ENCODE data around the gene TMEM240. TPM values are rescaled to one million over a fixed set of nuclear protein-coding genes. Genes with fewer than 3 reads are reported as not detected.
"Not testable (repeated sequence)": the region's sequence is repeated elsewhere in the genome, so short reads cannot be mapped to it uniquely, and the experiment has no call there.

TMEM240 gene
- total RNA-seq, 2 experiments from 2014 or later = 0.75 to 1.5 TPM

DNA sequence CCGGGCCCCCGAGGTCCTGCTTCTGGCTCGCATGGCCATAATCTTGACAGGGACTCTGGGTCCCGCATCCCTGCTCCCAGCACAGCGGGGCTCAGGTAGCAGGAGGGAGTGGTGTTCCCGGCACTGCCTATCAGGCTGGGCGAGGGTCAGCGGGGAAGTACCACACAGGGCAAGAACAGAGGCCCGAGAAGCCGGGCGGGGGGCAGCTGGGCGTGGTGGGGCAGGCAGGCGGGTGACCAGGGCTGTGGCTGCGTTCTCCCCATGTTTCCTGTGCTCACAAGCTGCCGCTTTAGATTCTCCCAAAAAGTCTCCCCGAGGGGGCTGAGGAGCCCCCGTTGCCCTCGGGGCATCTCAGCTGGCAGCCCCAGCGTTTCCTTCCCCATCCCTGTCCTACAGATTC is 50.6 kb downstream of the TMEM240 start:
- ChIA-PET POLR2A (no interaction called here), CTCF (no interaction called here)
- intact Hi-C loops (cut with DNase I, micrococcal nuclease) = no loop called here
- Histone ChIP-seq H3K9me3 (ENCODE audit: control insufficient read depth in 1 of 2, insufficient read depth in 1 of 2, low read length in 2 of 2) (peaks cover 14 to 36% of the 10 kb centered on the region in 2 experiments), H3K36me3 (ENCODE audit: insufficient read depth, low read length) (peaks cover 48% of the 10 kb centered on the region), H3K27ac (ENCODE audit: low read depth in 1 of 2, low read length in 2 of 2) (no peak overlapping the region), H3K4me3 (ENCODE audit: low read length) (no peak overlapping the region), H3K27me3 (ENCODE audit: control insufficient read depth in 1 of 2, insufficient read depth in 2 of 2, low read length in 2 of 2) (no peaks in the 10 kb centered on the region), H3K4me1 (ENCODE audit: insufficient read depth, low read length) (no peaks in the 10 kb centered on the region)
- no peak overlapping the region for H3K4me3 Mint-ChIP-seq
- TF ChIP-seq, protein P1, sequence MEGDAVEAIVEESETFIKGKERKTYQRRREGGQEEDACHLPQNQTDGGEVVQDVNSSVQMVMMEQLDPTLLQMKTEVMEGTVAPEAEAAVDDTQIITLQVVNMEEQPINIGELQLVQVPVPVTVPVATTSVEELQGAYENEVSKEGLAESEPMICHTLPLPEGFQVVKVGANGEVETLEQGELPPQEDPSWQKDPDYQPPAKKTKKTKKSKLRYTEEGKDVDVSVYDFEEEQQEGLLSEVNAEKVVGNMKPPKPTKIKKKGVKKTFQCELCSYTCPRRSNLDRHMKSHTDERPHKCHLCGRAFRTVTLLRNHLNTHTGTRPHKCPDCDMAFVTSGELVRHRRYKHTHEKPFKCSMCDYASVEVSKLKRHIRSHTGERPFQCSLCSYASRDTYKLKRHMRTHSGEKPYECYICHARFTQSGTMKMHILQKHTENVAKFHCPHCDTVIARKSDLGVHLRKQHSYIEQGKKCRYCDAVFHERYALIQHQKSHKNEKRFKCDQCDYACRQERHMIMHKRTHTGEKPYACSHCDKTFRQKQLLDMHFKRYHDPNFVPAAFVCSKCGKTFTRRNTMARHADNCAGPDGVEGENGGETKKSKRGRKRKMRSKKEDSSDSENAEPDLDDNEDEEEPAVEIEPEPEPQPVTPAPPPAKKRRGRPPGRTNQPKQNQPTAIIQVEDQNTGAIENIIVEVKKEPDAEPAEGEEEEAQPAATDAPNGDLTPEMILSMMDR (IDR thresholded peaks at IDR 0.05) = no peak
- no peaks in the 10 kb centered on the region for H3K4me1 Mint-ChIP-seq (ENCODE audit: low read depth)
- H3K27ac Mint-ChIP-seq = no peak overlapping the region
- H3K27me3 Mint-ChIP-seq = no peaks in the 10 kb centered on the region
- peaks cover 63% of the 10 kb centered on the region for H3K36me3 Mint-ChIP-seq (ENCODE audit: low read depth)
- ATAC-seq (ENCODE audit: poor library complexity) (no peak), DNase-seq (no peak)
- peaks cover 2% of the 10 kb centered on the region for H3K9me3 Mint-ChIP-seq

DNA sequence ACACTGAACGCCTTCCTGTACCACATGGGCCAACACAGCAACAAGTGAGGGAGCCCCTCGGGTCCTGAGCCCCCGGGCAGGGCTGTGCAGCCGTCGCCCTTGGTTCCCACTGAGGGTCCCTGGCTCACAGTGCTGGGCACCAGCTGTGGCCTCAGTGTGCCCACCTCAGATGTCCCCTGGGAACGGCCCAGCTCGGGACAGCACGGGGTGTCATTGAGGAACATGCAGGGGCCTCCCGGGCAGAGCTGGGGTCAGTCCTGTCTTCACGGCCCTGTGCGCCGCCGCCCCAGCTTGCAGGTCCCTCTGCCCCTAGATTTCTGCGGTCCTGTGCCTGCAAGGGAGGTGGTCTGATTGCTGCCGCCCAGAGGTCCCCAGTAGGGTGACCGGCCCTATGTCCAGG is 51.2 kb downstream of the TMEM240 start:
- TF ChIP-seq, protein P1 (IDR thresholded peaks at IDR 0.05) = no peak
- no peak overlapping the region for H3K4me3 Mint-ChIP-seq
- H3K27ac Mint-ChIP-seq = no peak overlapping the region
- no peak for DNase-seq
- Histone ChIP-seq H3K36me3 (ENCODE audit: insufficient read depth, low read length) (peaks cover 48% of the 10 kb centered on the region), H3K9me3 (ENCODE audit: control insufficient read depth in 1 of 2, insufficient read depth in 1 of 2, low read length in 2 of 2) (peaks cover 14 to 36% of the 10 kb centered on the region in 2 experiments), H3K27me3 (ENCODE audit: control insufficient read depth in 1 of 2, insufficient read depth in 2 of 2, low read length in 2 of 2) (no peaks in the 10 kb centered on the region), H3K4me3 (ENCODE audit: low read length) (no peak overlapping the region), H3K27ac (ENCODE audit: low read depth in 1 of 2, low read length in 2 of 2) (no peak overlapping the region), H3K4me1 (ENCODE audit: insufficient read depth, low read length) (no peaks in the 10 kb centered on the region)
- ChIA-PET CTCF (no interaction called here), POLR2A (no interaction called here)
- H3K9me3 Mint-ChIP-seq = peaks cover 2% of the 10 kb centered on the region
- intact Hi-C loops (cut with DNase I, micrococcal nuclease) = no loop called here
- peaks cover 62% of the 10 kb centered on the region for H3K36me3 Mint-ChIP-seq (ENCODE audit: low read depth)
- no peaks in the 10 kb centered on the region for H3K27me3 Mint-ChIP-seq
- no peaks in the 10 kb centered on the region for H3K4me1 Mint-ChIP-seq (ENCODE audit: low read depth)
- no peak for ATAC-seq (ENCODE audit: poor library complexity)

DNA sequence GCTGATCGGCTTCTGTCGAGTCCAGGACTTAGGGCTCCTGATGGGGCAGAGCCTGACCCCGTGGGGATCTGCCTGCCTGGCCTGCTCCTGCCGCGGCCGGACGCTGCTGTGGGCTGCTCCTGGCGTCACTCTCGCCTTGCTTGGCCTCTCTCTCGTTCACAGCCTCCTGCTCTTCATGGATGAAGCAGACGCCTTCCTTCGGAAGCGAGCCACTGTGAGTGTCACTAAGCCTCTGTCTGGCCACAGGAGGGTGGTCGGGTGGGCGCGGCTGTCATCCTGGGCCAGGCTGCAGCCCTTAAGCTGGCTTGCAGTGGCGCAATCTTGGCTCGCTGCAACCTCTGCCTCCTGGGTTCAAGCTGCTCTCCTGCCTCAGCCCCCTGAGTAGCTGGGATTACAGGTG is 52.7 kb downstream of the TMEM240 start:
- CTCF ChIA-PET = no interaction called here
- Histone ChIP-seq H3K4me3 (ENCODE audit: low read length) (no peak overlapping the region), H3K27ac (ENCODE audit: low read depth in 1 of 2, low read length in 2 of 2) (no peak overlapping the region), H3K36me3 (ENCODE audit: insufficient read depth, low read length) (peaks cover 54% of the 10 kb centered on the region), H3K4me1 (ENCODE audit: insufficient read depth, low read length) (no peaks in the 10 kb centered on the region), H3K27me3 (ENCODE audit: control insufficient read depth in 1 of 2, insufficient read depth in 2 of 2, low read length in 2 of 2) (no peaks in the 10 kb centered on the region), H3K9me3 (ENCODE audit: control insufficient read depth in 1 of 2, insufficient read depth in 1 of 2, low read length in 2 of 2) (peaks cover 5 to 27% of the 10 kb centered on the region in 2 experiments)
- TF ChIP-seq, protein P1 (IDR thresholded peaks at IDR 0.05) = no peak
- H3K4me3 Mint-ChIP-seq = no peak overlapping the region
- intact Hi-C loops (cut with DNase I, micrococcal nuclease) = no loop called here
- no peak for ATAC-seq (ENCODE audit: poor library complexity)
- no peaks in the 10 kb centered on the region for H3K9me3 Mint-ChIP-seq
- H3K27ac Mint-ChIP-seq = no peak overlapping the region
- POLR2A ChIA-PET = no interaction called here
- H3K4me1 Mint-ChIP-seq (ENCODE audit: low read depth) = no peaks in the 10 kb centered on the region
- H3K36me3 Mint-ChIP-seq (ENCODE audit: low read depth) = peaks cover 62% of the 10 kb centered on the region
- H3K27me3 Mint-ChIP-seq = no peaks in the 10 kb centered on the region
- DNase-seq = no peak

DNA sequence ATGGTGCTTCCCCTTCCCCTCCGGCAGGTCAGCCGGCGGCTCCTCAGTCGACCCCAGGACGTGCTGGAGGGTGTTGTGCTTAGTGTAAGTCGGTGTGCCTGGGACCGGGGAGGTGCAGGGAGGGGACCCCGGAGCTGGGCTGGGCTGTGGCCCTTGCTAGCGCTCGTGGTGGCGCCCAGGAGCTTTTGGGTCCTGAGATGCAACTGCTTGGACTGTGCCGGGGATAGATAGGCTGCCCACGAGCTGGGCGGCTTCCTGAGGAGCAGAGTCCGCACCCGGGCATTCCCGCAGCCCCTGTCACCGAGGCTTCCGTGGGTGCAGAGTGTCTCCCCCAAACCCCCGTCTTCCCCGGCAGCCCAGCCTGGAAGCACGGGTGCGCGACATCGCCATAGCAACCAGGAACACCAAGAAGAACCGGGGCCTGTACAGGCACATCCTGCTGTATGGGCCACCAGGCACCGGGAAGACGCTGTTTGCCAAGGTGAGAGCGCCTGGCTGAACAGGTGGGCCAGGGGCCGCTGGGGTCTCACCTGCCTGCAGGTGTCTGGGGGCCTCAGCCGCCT is 54.6 kb downstream of the TMEM240 start:
- H3K27me3 Mint-ChIP-seq; H3K4me1 Mint-ChIP-seq (ENCODE audit: low read depth); H3K27ac Mint-ChIP-seq; H3K4me1 ChIP-seq (ENCODE audit: insufficient read depth, low read length); H3K27ac ChIP-seq (ENCODE audit: low read depth in 1 of 2, low read length in 2 of 2); DNase-seq; ATAC-seq (ENCODE audit: poor library complexity); H3K27me3 ChIP-seq (ENCODE audit: control insufficient read depth in 1 of 2, insufficient read depth in 2 of 2, low read length in 2 of 2); intact Hi-C loops (cut with DNase I, micrococcal nuclease); H3K4me3 Mint-ChIP-seq; POLR2A ChIA-PET; H3K9me3 ChIP-seq (ENCODE audit: control insufficient read depth in 1 of 2, insufficient read depth in 1 of 2, low read length in 2 of 2); H3K9me3 Mint-ChIP-seq; H3K4me3 ChIP-seq (ENCODE audit: low read length); CTCF ChIA-PET: not testable (repeated sequence)
- peaks cover 48% of the 10 kb centered on the region for H3K36me3 ChIP-seq (ENCODE audit: insufficient read depth, low read length)
- peaks cover 48% of the 10 kb centered on the region for H3K36me3 Mint-ChIP-seq (ENCODE audit: low read depth)

DNA sequence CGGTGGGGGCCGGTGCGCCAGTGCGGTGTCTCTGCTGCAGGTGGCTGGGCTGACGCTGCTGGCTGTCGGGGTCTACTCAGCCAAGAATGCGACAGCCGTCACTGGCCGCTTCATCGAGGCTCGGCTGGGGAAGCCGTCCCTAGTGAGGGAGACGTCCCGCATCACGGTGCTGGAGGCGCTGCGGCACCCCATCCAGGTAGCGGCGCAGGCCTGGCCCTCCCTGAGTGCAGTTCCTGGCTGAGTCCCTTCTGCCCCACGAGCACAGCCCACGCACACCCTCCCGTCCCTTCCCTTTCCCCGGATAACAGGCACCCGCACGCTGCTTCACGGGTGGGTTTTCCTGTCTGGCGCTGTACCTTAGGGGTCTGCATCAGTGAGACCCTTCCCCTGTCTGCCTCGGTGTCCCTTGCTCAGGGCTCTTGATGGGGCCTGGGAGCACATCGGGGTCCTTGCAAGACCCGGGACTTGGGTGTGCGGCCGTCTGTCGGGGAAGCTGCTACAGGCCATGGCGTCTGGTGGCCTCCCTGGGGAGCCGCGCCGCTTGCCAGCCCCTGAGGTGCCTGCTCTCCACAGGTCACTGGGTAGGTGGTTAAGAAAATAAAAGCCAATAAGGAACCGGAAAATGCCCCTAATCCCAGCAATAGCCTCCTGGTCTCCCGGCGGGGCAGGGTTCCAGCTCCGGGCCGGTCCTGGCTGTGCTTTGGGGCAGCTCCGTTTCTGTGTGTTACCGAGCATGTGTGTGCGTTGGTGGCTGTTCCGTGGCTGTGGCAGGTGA is 55.3 kb downstream of the TMEM240 start:
- H3K4me1 Mint-ChIP-seq (ENCODE audit: low read depth); H3K9me3 Mint-ChIP-seq; H3K4me3 Mint-ChIP-seq; ATAC-seq (ENCODE audit: poor library complexity); H3K27me3 Mint-ChIP-seq; H3K4me3 ChIP-seq (ENCODE audit: low read length); intact Hi-C loops (cut with DNase I, micrococcal nuclease); DNase-seq; POLR2A ChIA-PET; H3K9me3 ChIP-seq (ENCODE audit: control insufficient read depth in 1 of 2, insufficient read depth in 1 of 2, low read length in 2 of 2); H3K27me3 ChIP-seq (ENCODE audit: control insufficient read depth in 1 of 2, insufficient read depth in 2 of 2, low read length in 2 of 2); H3K27ac ChIP-seq (ENCODE audit: low read depth in 1 of 2, low read length in 2 of 2); CTCF ChIA-PET; H3K4me1 ChIP-seq (ENCODE audit: insufficient read depth, low read length); H3K27ac Mint-ChIP-seq: not testable (repeated sequence)
- H3K36me3 Mint-ChIP-seq (ENCODE audit: low read depth) = peaks cover 44% of the 10 kb centered on the region
- peaks cover 44% of the 10 kb centered on the region for H3K36me3 ChIP-seq (ENCODE audit: insufficient read depth, low read length)
